H9 (cell line): ENCODE results near the gene C12orf50. TPM values are rescaled to one million over a fixed set of nuclear protein-coding genes. Genes with fewer than 3 reads are reported as not detected.
"Not testable (repeated sequence)": the region's sequence is repeated elsewhere in the genome, so short reads cannot be mapped to it uniquely, and the experiment has no call there.

ENCODE experiments used
- DNase-seq: peaks from one replicate; pipeline ENCODE4 v3.0.0-alpha.2; 2017
- H2AFZ ChIP-seq: one replicate; pipeline ENCODE4 v1.6.1; 2013; ENCODE audit warnings: mild to moderate bottlenecking, low read length, control low read depth, moderate library complexity
- H2AK5ac ChIP-seq: 2 replicates; pipeline ENCODE4 v1.6.1; 2013; ENCODE audit warnings: low read length, control low read depth, mixed read lengths; ENCODE audit not compliant: insufficient read length
- H2BK120ac ChIP-seq: one replicate; pipeline ENCODE4 v1.6.1; 2013; ENCODE audit warnings: low read depth, mild to moderate bottlenecking, low read length, control low read depth, inconsistent platforms; ENCODE audit not compliant: poor library complexity, severe bottlenecking
- H2BK12ac ChIP-seq: 2 replicates; pipeline ENCODE4 v1.6.1; 2013; ENCODE audit warnings: low read length, control low read depth, mixed read lengths, low read depth; ENCODE audit not compliant: insufficient read length
- H2BK15ac ChIP-seq: 2 replicates; pipeline ENCODE4 v1.6.1; 2013; ENCODE audit warnings: low read depth, low read length, control low read depth
- H2BK20ac ChIP-seq: one replicate; pipeline ENCODE4 v1.6.1; 2013; ENCODE audit warnings: low read depth, mild to moderate bottlenecking, low read length, control low read depth, inconsistent platforms; ENCODE audit not compliant: poor library complexity, severe bottlenecking
- H2BK5ac ChIP-seq: 2 replicates; pipeline ENCODE4 v1.6.1; 2013; ENCODE audit warnings: low read length, control low read depth, mixed read lengths; ENCODE audit not compliant: insufficient read length
- H3K14ac ChIP-seq: 2 replicates; pipeline ENCODE4 v1.6.1; 2013; ENCODE audit warnings: low read length, control low read depth; ENCODE audit not compliant: insufficient read depth
- H3K18ac ChIP-seq: 2 replicates; pipeline ENCODE4 v1.6.1; 2013; ENCODE audit warnings: low read depth, mild to moderate bottlenecking, mixed read lengths, low read length, control low read depth; ENCODE audit not compliant: insufficient read length
- H3K23ac ChIP-seq: 2 replicates; pipeline ENCODE4 v1.6.1; 2013; ENCODE audit warnings: low read length, control low read depth, mixed read lengths, low read depth; ENCODE audit not compliant: insufficient read length
- H3K23me2 ChIP-seq: 2 replicates; pipeline ENCODE4 v1.6.1; 2013; ENCODE audit warnings: low read depth, mild to moderate bottlenecking, mixed read lengths, low read length, control low read depth; ENCODE audit not compliant: insufficient read length, poor library complexity, severe bottlenecking
- H3K27ac ChIP-seq: 2 replicates; pipeline ENCODE4 v1.5.1; 2013; ENCODE audit warnings: low read length, control low read depth, mixed read lengths, low read depth; ENCODE audit not compliant: insufficient read length
- H3K27me3 ChIP-seq: 2 replicates; pipeline ENCODE4 v1.6.1; 2013; ENCODE audit warnings: low read length, control low read depth, inconsistent platforms; ENCODE audit not compliant: insufficient read depth
- H3K4ac ChIP-seq: 2 replicates; pipeline ENCODE4 v1.6.1; 2013; ENCODE audit warnings: low read depth, mild to moderate bottlenecking, control low read depth, inconsistent platforms, low read length, moderate library complexity
- H3K4me1 ChIP-seq: 2 replicates; pipeline ENCODE4 v1.6.1; 2013; ENCODE audit warnings: low read length, control low read depth, inconsistent platforms; ENCODE audit not compliant: insufficient read depth
- H3K4me2 ChIP-seq: 2 replicates; pipeline ENCODE4 v1.6.1; 2013; ENCODE audit warnings: low read length, control low read depth, mixed read lengths; ENCODE audit not compliant: insufficient read length, insufficient read depth
- H3K56ac ChIP-seq: 2 replicates; pipeline ENCODE4 v1.6.1; 2013; ENCODE audit warnings: low read depth, mild to moderate bottlenecking, mixed read lengths, low read length, control low read depth; ENCODE audit not compliant: insufficient read length
- H3K79me1 ChIP-seq: 2 replicates; pipeline ENCODE4 v1.6.1; 2013; ENCODE audit warnings: low read depth, mild to moderate bottlenecking, moderate library complexity, low read length, control low read depth, inconsistent platforms; ENCODE audit not compliant: insufficient read depth, poor library complexity, severe bottlenecking
- H3K79me2 ChIP-seq: 2 replicates; pipeline ENCODE4 v1.6.1; 2013; ENCODE audit warnings: low read length, control low read depth, inconsistent platforms; ENCODE audit not compliant: insufficient read depth
- H3K9ac ChIP-seq: 2 replicates; pipeline ENCODE4 v1.6.1; 2013; ENCODE audit warnings: low read length, control low read depth, mixed read lengths; ENCODE audit not compliant: insufficient read length; ENCODE audit errors: extremely low read depth
- H3K9me3 ChIP-seq: one replicate; pipeline ENCODE4 v1.6.1; 2013; ENCODE audit warnings: low read depth, low read length, inconsistent platforms; ENCODE audit not compliant: control insufficient read depth
- H3T11ph ChIP-seq: one replicate; pipeline ENCODE4 v1.6.1; 2013; ENCODE audit warnings: mild to moderate bottlenecking, low read length, control low read depth, inconsistent platforms
- H4K20me1 ChIP-seq: one replicate; pipeline ENCODE4 v1.6.1; 2013; ENCODE audit not compliant: control insufficient read depth, insufficient read length, insufficient read depth
- H4K5ac ChIP-seq: 2 replicates; pipeline ENCODE4 v1.6.1; 2013; ENCODE audit warnings: low read depth, mild to moderate bottlenecking, mixed read lengths, low read length, control low read depth; ENCODE audit not compliant: insufficient read length
- H4K8ac ChIP-seq: replicated peaks from 2 replicates; pipeline ENCODE4 v1.6.1; 2013; ENCODE audit warnings: low read length, control low read depth, mixed read lengths, low read depth; ENCODE audit not compliant: insufficient read length
- H4K91ac ChIP-seq: 2 replicates; pipeline ENCODE4 v1.6.1; 2013; ENCODE audit warnings: low read depth, mild to moderate bottlenecking, moderate library complexity, mixed read lengths, low read length, control low read depth; ENCODE audit not compliant: insufficient read length
- H3K27ac Mint-ChIP-seq, 3 experiments: 2 replicates in 2 of 3; 3 replicates in 1 of 3; pipeline ENCODE4 v1.8.0; 2020 to 2021; ENCODE audit warnings: mixed read lengths in 3 of 3, mild to moderate bottlenecking in 1 of 3, moderate library complexity in 1 of 3
- H3K27me3 Mint-ChIP-seq: 2 replicates; pipeline ENCODE4 v1.8.0; 2021; ENCODE audit warnings: low read depth, mild to moderate bottlenecking, moderate library complexity, mixed read lengths
- H3K36me3 Mint-ChIP-seq, 3 experiments: 2 replicates in 2 of 3; 3 replicates in 1 of 3; pipeline ENCODE4 v1.8.0; 2020 to 2021; ENCODE audit warnings: low read depth in 3 of 3, mixed read lengths in 3 of 3; ENCODE audit not compliant: insufficient read depth in 1 of 3
- H3K4me1 Mint-ChIP-seq, 2 experiments: 2 replicates each; pipeline ENCODE4 v1.8.0; 2020; ENCODE audit warnings: mixed read lengths in 2 of 2
- H3K4me3 Mint-ChIP-seq, 2 experiments: 2 replicates in 1 of 2; 3 replicates in 1 of 2; pipeline ENCODE4 v1.8.0; 2020 to 2021; ENCODE audit warnings: mild to moderate bottlenecking in 2 of 2, mixed read lengths in 2 of 2, moderate library complexity in 1 of 2
- H3K9me3 Mint-ChIP-seq, 2 experiments: 2 replicates in 1 of 2; 3 replicates in 1 of 2; pipeline ENCODE4 v1.8.0; 2020; ENCODE audit warnings: mild to moderate bottlenecking in 2 of 2, mixed read lengths in 2 of 2, moderate library complexity in 1 of 2
- CTCF ChIP-seq: fragments of 200-600 bp; sonication (generic); conservative IDR thresholded peaks from 3 replicates; pipeline ENCODE4 v1.8.0; 2021; ENCODE audit warnings: antibody characterized with exemption, mild to moderate bottlenecking
- WGBS: extraction: QIAGEN DNeasy Blood & Tissue Kit; methylation state at CpG from one replicate; pipeline ENCODE4 v1.1.7; 2013; ENCODE audit warnings: missing lambda C conversion rate, low lambda C conversion rate, mixed read lengths; ENCODE audit not compliant: insufficient read length; ENCODE audit errors: extremely low coverage; 5-methylcytosine and 5-hydroxymethylcytosine counted together
- total RNA-seq: library from RNA; stranded (reverse); gene quantifications from 2 replicates; pipeline ENCODE4 v1.2.1, GENCODE V29; 2021

C12orf50 gene
- total RNA-seq, 1 experiment from 2014 or later, result 0.17 TPM

GRCh38 chr12:87960566-87960965, 68.6 kb downstream of the C12orf50 start:
- no peak overlapping the region for H2AFZ ChIP-seq
- no peaks in the 10 kb centered on the region for H3K27me3 Mint-ChIP-seq
- no peak overlapping the region for H3K9ac ChIP-seq
- no peaks in the 10 kb centered on the region for H3K79me1 ChIP-seq
- no peak for TF ChIP-seq CTCF
- H3K27me3 ChIP-seq, result no peaks in the 10 kb centered on the region
- no peaks in the 10 kb centered on the region for H3K4me1 Mint-ChIP-seq
- no peaks in the 10 kb centered on the region for H4K20me1 ChIP-seq
- no peak overlapping the region for H3K4me2 ChIP-seq
- H3K27ac Mint-ChIP-seq, result no peak overlapping the region
- no peak overlapping the region for H3T11ph ChIP-seq
- no peaks in the 10 kb centered on the region for H3K36me3 Mint-ChIP-seq
- H3K9me3 ChIP-seq, result no peaks in the 10 kb centered on the region
- H4K5ac ChIP-seq, result no peak overlapping the region
- H3K4me3 Mint-ChIP-seq, result no peak overlapping the region
- H2BK20ac ChIP-seq, result no peak overlapping the region
- DNase-seq, result no peak
- H2AK5ac ChIP-seq, result no peak overlapping the region
- no peak overlapping the region for H4K8ac ChIP-seq
- H3K9me3 Mint-ChIP-seq, result no peaks in the 10 kb centered on the region
- no peak overlapping the region for H3K4ac ChIP-seq
- H4K91ac ChIP-seq, result no peak overlapping the region
- no peak overlapping the region for H3K14ac ChIP-seq
- no peak overlapping the region for H3K56ac ChIP-seq
- H3K23ac ChIP-seq, result no peak overlapping the region
- WGBS, result no CpG with 5 or more reads among the region's 2 CpGs
- H3K27ac ChIP-seq, result no peak overlapping the region
- no peak overlapping the region for H3K18ac ChIP-seq
- H2BK15ac ChIP-seq, result no peak overlapping the region
- no peaks in the 10 kb centered on the region for H3K4me1 ChIP-seq
- no peak overlapping the region for H2BK12ac ChIP-seq
- no peak overlapping the region for H2BK120ac ChIP-seq
- no peaks in the 10 kb centered on the region for H3K79me2 ChIP-seq
- no peaks in the 10 kb centered on the region for H3K23me2 ChIP-seq
- no peak overlapping the region for H2BK5ac ChIP-seq

GRCh38 chr12:87954028-87954427, 75.2 kb downstream of the C12orf50 start:
- WGBS, result no CpG with 5 or more reads among the region's 7 CpGs
- not testable (repeated sequence) for H3K56ac ChIP-seq, H4K8ac ChIP-seq, H4K20me1 ChIP-seq, H3K79me1 ChIP-seq, H3K4me2 ChIP-seq, H2BK120ac ChIP-seq, H3K23ac ChIP-seq, H4K5ac ChIP-seq, H2BK5ac ChIP-seq, H2BK20ac ChIP-seq, DNase-seq, H3K9me3 ChIP-seq, H3K27me3 ChIP-seq, H4K91ac ChIP-seq, H3K9me3 Mint-ChIP-seq, H3T11ph ChIP-seq, H2AFZ ChIP-seq, H3K18ac ChIP-seq, H3K36me3 Mint-ChIP-seq, H3K4ac ChIP-seq, H3K27ac Mint-ChIP-seq, H3K79me2 ChIP-seq, H3K9ac ChIP-seq, H2BK12ac ChIP-seq, H3K4me1 Mint-ChIP-seq, H2BK15ac ChIP-seq, H2AK5ac ChIP-seq, H3K14ac ChIP-seq, H3K27ac ChIP-seq, H3K4me1 ChIP-seq, H3K4me3 Mint-ChIP-seq, H3K23me2 ChIP-seq, H3K27me3 Mint-ChIP-seq
